Activated CD8-positive, alpha-beta memory T cell treated with anti-CD3 and anti-CD28 coated beads, Interleukin-2, amount 50 U/mL, for 24 hours (primary cell): ENCODE results near the gene SCAP.
A peak's percentile ranks its signal among the peaks of the same experiment; 100 is the strongest.
"Not testable (repeated sequence)": the region's sequence is repeated elsewhere in the genome, so short reads cannot be mapped to it uniquely, and the experiment has no call there.

ENCODE experiments used
- DNase-seq: peaks from one replicate; pipeline ENCODE4 v3.0.0-alpha.2; 2020; ENCODE audit errors: extremely low read depth

The SCAP gene

GRCh38 chr3:47475570-47476329 is at the start of gene SCAP:
SCAP (minus strand) TSS chr3:47475941; CDS start chr3:47442993, 32,948 bp downstream.
- DNase-seq = peak; percentile 84

- DNase-seq = no peak
These were observed 47.8 kb upstream of the SCAP start for GRCh38 chr3:47523310-47524073.

GRCh38 chr3:47522082-47522987 is 46.6 kb upstream of the SCAP start:
- DNase-seq = peak; percentile 39

- no peak for DNase-seq
These were observed 45.0 kb upstream of the SCAP start for GRCh38 chr3:47520756-47521155.

GRCh38 chr3:47517937-47518336 is 42.2 kb upstream of the SCAP start:
- DNase-seq = no peak

- no peak for DNase-seq
These were observed 40.2 kb upstream of the SCAP start for GRCh38 chr3:47515864-47516319.

- no peak for DNase-seq
These were observed 39.4 kb upstream of the SCAP start for GRCh38 chr3:47515100-47515499.

- DNase-seq = peak; percentile 92
These were observed 37.6 kb upstream of the SCAP start, which contains the start of gene ELP6 for GRCh38 chr3:47513125-47513929. ELP6 (minus strand) TSS chr3:47513712; CDS start chr3:47513590, 122 bp downstream.

- no peak for DNase-seq
These were observed 36.8 kb upstream of the SCAP start for GRCh38 chr3:47512416-47513124.

- DNase-seq = not testable (repeated sequence)
These were observed 29.5 kb upstream of the SCAP start for GRCh38 chr3:47505267-47505666.

GRCh38 chr3:47504113-47504512 is 28.4 kb upstream of the SCAP start:
- no peak for DNase-seq

GRCh38 chr3:47503033-47503432 is 27.3 kb upstream of the SCAP start:
- no peak for DNase-seq

- no peak for DNase-seq
These were observed 21.2 kb upstream of the SCAP start for GRCh38 chr3:47496892-47497291.

GRCh38 chr3:47495886-47496285 is 20.1 kb upstream of the SCAP start:
- no peak for DNase-seq

- no peak for DNase-seq
These were observed 19.4 kb upstream of the SCAP start for GRCh38 chr3:47495111-47495510.

- DNase-seq = no peak
These were observed 16.0 kb upstream of the SCAP start for GRCh38 chr3:47491777-47492176.

- no peak for DNase-seq
These were observed 15.4 kb upstream of the SCAP start for GRCh38 chr3:47491186-47491585.

GRCh38 chr3:47487265-47487664 is 11.5 kb upstream of the SCAP start:
- no peak for DNase-seq

GRCh38 chr3:47485812-47486211 is 10.1 kb upstream of the SCAP start:
- no peak for DNase-seq

GRCh38 chr3:47482366-47482765 is 6.6 kb upstream of the SCAP start:
- no peak for DNase-seq
